Endothelial cell (in vitro differentiated cells): ENCODE measurements around the gene NIPAL1. TPM values are rescaled to one million over a fixed set of nuclear protein-coding genes. Genes with fewer than 3 reads are reported as not detected.

Experiments
- DNase-seq: peaks from one replicate; pipeline ENCODE4 v3.0.0; 2021; ENCODE audit warnings: low spot score
- H3K27ac Mint-ChIP-seq: one replicate; pipeline ENCODE4 v1.8.0; 2021; ENCODE audit warnings: mixed read lengths, inconsistent platforms; ENCODE audit not compliant: unreplicated experiment
- H3K27me3 Mint-ChIP-seq: one replicate; pipeline ENCODE4 v1.8.0; 2021; ENCODE audit warnings: mild to moderate bottlenecking, moderate library complexity, mixed read lengths, inconsistent platforms; ENCODE audit not compliant: unreplicated experiment
- H3K36me3 Mint-ChIP-seq: one replicate; pipeline ENCODE4 v1.8.0; 2021; ENCODE audit warnings: mild to moderate bottlenecking, low read depth, mixed read lengths, inconsistent platforms; ENCODE audit not compliant: unreplicated experiment
- H3K4me1 Mint-ChIP-seq: one replicate; pipeline ENCODE4 v1.8.0; 2021; ENCODE audit warnings: mild to moderate bottlenecking, mixed read lengths, inconsistent platforms; ENCODE audit not compliant: unreplicated experiment
- H3K4me3 Mint-ChIP-seq: one replicate; pipeline ENCODE4 v1.8.0; 2021; ENCODE audit warnings: mild to moderate bottlenecking, mixed read lengths, inconsistent platforms; ENCODE audit not compliant: unreplicated experiment
- H3K9me3 Mint-ChIP-seq: one replicate; pipeline ENCODE4 v1.8.0; 2021; ENCODE audit warnings: mixed read lengths, inconsistent platforms; ENCODE audit not compliant: unreplicated experiment
- CTCF ChIP-seq: fragments of 200-600 bp; sonication (generic); IDR thresholded peaks from one replicate; pipeline ENCODE4 v1.5.0; 2021; ENCODE audit warnings: antibody characterized with exemption; ENCODE audit not compliant: unreplicated experiment
- total RNA-seq: library from RNA; stranded (reverse); fragmentation: NEBNext Ultra II Directional; extraction: Animal tissue kit (Norgen Biotek cat#: 25700); gene quantifications from one replicate; pipeline ENCODE4 v1.2.1, GENCODE V29; 2021; ENCODE audit not compliant: unreplicated experiment

NIPAL1 gene
- total RNA-seq, 1 donor from 2014 or later, result 2.0 TPM

- Mint-ChIP-seq H3K27ac (no peak overlapping the region), H3K27me3 (no peaks in the 10 kb centered on the region), H3K9me3 (no peaks in the 10 kb centered on the region), H3K36me3 (no peaks in the 10 kb centered on the region), H3K4me1 (no peaks in the 10 kb centered on the region), H3K4me3 (no peak overlapping the region)
- TF ChIP-seq CTCF, result no peak
- DNase-seq, result no peak
Measured at GRCh38 chr4:48067536-48067935, 51.0 kb downstream of the NIPAL1 start.

GRCh38 chr4:48068182-48068581 lies 51.6 kb downstream of the NIPAL1 start:
- TF ChIP-seq CTCF, result no peak
- H3K4me3 Mint-ChIP-seq, result no peak overlapping the region
- H3K27ac Mint-ChIP-seq, result no peak overlapping the region
- no peak for DNase-seq
- no peaks in the 10 kb centered on the region for H3K4me1 Mint-ChIP-seq
- no peaks in the 10 kb centered on the region for H3K9me3 Mint-ChIP-seq
- no peaks in the 10 kb centered on the region for H3K27me3 Mint-ChIP-seq
- H3K36me3 Mint-ChIP-seq, result no peaks in the 10 kb centered on the region

GRCh38 chr4:48069026-48069425 lies 52.5 kb downstream of the NIPAL1 start:
- H3K9me3 Mint-ChIP-seq, result no peaks in the 10 kb centered on the region
- no peak for TF ChIP-seq CTCF
- no peaks in the 10 kb centered on the region for H3K36me3 Mint-ChIP-seq
- H3K4me3 Mint-ChIP-seq, result no peak overlapping the region
- no peak overlapping the region for H3K27ac Mint-ChIP-seq
- no peak for DNase-seq
- H3K4me1 Mint-ChIP-seq, result no peaks in the 10 kb centered on the region
- no peaks in the 10 kb centered on the region for H3K27me3 Mint-ChIP-seq

- no peak overlapping the region for H3K4me3 Mint-ChIP-seq
- TF ChIP-seq CTCF, result no peak
- no peaks in the 10 kb centered on the region for H3K4me1 Mint-ChIP-seq
- no peaks in the 10 kb centered on the region for H3K27me3 Mint-ChIP-seq
- no peaks in the 10 kb centered on the region for H3K36me3 Mint-ChIP-seq
- no peak overlapping the region for H3K27ac Mint-ChIP-seq
- no peaks in the 10 kb centered on the region for H3K9me3 Mint-ChIP-seq
- DNase-seq, result no peak
Measured at GRCh38 chr4:48071191-48071590, 54.6 kb downstream of the NIPAL1 start.

GRCh38 chr4:48073567-48074103 lies 57.1 kb downstream of the NIPAL1 start:
- no peaks in the 10 kb centered on the region for H3K27me3 Mint-ChIP-seq
- H3K27ac Mint-ChIP-seq, result no peak overlapping the region
- H3K9me3 Mint-ChIP-seq, result no peaks in the 10 kb centered on the region
- no peak for TF ChIP-seq CTCF
- DNase-seq, result no peak
- H3K4me3 Mint-ChIP-seq, result no peak overlapping the region
- no peaks in the 10 kb centered on the region for H3K36me3 Mint-ChIP-seq
- H3K4me1 Mint-ChIP-seq, result no peaks in the 10 kb centered on the region
